ENCODE results near the gene PLXNB1. TPM values are rescaled to one million over a fixed set of nuclear protein-coding genes. Genes with fewer than 3 reads are reported as not detected.
A peak's percentile ranks its signal among the peaks of the same experiment; 100 is the strongest.

Gene PLXNB1
- total and polyA plus RNA-seq, 2 of the 13 experiments (the other 11 are each of a cell fraction or from before 2014, with no cell fraction given): 86.0 to 143 TPM

DNA sequence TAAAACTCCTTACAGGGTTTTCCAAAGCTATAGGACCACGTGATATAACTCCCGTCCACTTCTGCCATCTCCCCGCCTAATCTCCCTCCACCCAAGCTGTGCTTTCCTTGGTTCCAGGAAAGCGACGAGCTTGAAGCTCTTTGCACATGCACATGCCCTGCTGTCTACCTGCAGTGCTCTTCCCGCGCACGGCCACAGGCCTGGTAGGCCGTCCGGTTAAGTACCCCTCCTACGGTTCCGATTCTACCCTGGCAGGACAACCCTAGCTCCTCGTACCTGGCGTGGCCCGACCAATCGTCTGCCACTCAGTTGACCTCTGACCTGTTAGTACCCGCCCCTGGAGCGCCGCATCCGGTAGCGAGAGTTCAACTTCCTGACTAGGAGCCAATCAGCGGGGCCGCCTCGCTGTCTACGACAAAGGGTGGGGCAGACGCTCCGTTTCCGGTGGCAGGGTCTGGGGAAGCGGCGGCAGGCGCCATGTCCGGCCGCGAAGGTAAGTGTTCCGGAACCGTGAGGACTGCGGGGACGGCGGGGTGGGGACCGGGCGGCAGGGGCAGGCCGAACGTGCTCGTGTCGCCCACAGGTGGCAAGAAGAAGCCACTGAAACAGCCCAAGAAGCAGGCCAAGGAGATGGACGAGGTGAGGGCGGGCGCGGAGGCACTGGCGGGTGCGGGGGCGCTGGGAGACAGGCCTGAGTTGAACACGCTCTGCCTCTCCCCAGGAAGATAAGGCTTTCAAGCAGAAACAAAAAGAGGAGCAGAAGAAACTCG, 10.1 kb upstream of the PLXNB1 start, which contains the start of the genes CCDC51 and TMA7 (continued):
- TF ChIP-seq, protein P1, sequence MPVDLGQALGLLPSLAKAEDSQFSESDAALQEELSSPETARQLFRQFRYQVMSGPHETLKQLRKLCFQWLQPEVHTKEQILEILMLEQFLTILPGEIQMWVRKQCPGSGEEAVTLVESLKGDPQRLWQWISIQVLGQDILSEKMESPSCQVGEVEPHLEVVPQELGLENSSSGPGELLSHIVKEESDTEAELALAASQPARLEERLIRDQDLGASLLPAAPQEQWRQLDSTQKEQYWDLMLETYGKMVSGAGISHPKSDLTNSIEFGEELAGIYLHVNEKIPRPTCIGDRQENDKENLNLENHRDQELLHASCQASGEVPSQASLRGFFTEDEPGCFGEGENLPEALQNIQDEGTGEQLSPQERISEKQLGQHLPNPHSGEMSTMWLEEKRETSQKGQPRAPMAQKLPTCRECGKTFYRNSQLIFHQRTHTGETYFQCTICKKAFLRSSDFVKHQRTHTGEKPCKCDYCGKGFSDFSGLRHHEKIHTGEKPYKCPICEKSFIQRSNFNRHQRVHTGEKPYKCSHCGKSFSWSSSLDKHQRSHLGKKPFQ (CRISPR knock-in tag; IDR thresholded peaks at IDR 0.05; ENCODE audit: insufficient replicate concordance): no peak
- no peak; the same call in 1 of the 2 replicates for TF ChIP-seq ZSCAN25 (CRISPR knock-in tag; IDR thresholded peaks at IDR 0.05)
- TF ChIP-seq, protein P2, sequence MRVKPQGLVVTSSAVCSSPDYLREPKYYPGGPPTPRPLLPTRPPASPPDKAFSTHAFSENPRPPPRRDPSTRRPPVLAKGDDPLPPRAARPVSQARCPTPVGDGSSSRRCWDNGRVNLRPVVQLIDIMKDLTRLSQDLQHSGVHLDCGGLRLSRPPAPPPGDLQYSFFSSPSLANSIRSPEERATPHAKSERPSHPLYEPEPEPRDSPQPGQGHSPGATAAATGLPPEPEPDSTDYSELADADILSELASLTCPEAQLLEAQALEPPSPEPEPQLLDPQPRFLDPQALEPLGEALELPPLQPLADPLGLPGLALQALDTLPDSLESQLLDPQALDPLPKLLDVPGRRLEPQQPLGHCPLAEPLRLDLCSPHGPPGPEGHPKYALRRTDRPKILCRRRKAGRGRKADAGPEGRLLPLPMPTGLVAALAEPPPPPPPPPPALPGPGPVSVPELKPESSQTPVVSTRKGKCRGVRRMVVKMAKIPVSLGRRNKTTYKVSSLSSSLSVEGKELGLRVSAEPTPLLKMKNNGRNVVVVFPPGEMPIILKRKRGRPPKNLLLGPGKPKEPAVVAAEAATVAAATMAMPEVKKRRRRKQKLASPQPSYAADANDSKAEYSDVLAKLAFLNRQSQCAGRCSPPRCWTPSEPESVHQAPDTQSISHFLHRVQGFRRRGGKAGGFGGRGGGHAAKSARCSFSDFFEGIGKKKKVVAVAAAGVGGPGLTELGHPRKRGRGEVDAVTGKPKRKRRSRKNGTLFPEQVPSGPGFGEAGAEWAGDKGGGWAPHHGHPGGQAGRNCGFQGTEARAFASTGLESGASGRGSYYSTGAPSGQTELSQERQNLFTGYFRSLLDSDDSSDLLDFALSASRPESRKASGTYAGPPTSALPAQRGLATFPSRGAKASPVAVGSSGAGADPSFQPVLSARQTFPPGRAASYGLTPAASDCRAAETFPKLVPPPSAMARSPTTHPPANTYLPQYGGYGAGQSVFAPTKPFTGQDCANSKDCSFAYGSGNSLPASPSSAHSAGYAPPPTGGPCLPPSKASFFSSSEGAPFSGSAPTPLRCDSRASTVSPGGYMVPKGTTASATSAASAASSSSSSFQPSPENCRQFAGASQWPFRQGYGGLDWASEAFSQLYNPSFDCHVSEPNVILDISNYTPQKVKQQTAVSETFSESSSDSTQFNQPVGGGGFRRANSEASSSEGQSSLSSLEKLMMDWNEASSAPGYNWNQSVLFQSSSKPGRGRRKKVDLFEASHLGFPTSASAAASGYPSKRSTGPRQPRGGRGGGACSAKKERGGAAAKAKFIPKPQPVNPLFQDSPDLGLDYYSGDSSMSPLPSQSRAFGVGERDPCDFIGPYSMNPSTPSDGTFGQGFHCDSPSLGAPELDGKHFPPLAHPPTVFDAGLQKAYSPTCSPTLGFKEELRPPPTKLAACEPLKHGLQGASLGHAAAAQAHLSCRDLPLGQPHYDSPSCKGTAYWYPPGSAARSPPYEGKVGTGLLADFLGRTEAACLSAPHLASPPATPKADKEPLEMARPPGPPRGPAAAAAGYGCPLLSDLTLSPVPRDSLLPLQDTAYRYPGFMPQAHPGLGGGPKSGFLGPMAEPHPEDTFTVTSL (CRISPR knock-in tag; IDR thresholded peaks at IDR 0.05; ENCODE audit: borderline replicate concordance): no peak
- 0 out of 2 replicates have a peak, but pooled peaks have one; percentile 50 for TF ChIP-seq ZNF44 (CRISPR knock-in tag; IDR thresholded peaks at IDR 0.05)
- TF ChIP-seq, protein P3, sequence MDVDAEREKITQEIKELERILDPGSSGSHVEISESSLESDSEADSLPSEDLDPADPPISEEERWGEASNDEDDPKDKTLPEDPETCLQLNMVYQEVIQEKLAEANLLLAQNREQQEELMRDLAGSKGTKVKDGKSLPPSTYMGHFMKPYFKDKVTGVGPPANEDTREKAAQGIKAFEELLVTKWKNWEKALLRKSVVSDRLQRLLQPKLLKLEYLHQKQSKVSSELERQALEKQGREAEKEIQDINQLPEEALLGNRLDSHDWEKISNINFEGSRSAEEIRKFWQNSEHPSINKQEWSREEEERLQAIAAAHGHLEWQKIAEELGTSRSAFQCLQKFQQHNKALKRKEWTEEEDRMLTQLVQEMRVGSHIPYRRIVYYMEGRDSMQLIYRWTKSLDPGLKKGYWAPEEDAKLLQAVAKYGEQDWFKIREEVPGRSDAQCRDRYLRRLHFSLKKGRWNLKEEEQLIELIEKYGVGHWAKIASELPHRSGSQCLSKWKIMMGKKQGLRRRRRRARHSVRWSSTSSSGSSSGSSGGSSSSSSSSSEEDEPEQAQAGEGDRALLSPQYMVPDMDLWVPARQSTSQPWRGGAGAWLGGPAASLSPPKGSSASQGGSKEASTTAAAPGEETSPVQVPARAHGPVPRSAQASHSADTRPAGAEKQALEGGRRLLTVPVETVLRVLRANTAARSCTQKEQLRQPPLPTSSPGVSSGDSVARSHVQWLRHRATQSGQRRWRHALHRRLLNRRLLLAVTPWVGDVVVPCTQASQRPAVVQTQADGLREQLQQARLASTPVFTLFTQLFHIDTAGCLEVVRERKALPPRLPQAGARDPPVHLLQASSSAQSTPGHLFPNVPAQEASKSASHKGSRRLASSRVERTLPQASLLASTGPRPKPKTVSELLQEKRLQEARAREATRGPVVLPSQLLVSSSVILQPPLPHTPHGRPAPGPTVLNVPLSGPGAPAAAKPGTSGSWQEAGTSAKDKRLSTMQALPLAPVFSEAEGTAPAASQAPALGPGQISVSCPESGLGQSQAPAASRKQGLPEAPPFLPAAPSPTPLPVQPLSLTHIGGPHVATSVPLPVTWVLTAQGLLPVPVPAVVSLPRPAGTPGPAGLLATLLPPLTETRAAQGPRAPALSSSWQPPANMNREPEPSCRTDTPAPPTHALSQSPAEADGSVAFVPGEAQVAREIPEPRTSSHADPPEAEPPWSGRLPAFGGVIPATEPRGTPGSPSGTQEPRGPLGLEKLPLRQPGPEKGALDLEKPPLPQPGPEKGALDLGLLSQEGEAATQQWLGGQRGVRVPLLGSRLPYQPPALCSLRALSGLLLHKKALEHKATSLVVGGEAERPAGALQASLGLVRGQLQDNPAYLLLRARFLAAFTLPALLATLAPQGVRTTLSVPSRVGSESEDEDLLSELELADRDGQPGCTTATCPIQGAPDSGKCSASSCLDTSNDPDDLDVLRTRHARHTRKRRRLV (CRISPR knock-in tag; IDR thresholded peaks at IDR 0.05): peak; percentile 36; the same call in 1 of the 2 replicates
- TF ChIP-seq ZFYVE20 (CRISPR knock-in tag; IDR thresholded peaks at IDR 0.05; ENCODE audit: borderline replicate concordance, low read depth): 0 out of 2 replicates have a peak, but pooled peaks have one; percentile 26
- TF ChIP-seq NFYC (CRISPR knock-in tag; IDR thresholded peaks at IDR 0.05): peak; percentile 98
- TF ChIP-seq, protein P4, sequence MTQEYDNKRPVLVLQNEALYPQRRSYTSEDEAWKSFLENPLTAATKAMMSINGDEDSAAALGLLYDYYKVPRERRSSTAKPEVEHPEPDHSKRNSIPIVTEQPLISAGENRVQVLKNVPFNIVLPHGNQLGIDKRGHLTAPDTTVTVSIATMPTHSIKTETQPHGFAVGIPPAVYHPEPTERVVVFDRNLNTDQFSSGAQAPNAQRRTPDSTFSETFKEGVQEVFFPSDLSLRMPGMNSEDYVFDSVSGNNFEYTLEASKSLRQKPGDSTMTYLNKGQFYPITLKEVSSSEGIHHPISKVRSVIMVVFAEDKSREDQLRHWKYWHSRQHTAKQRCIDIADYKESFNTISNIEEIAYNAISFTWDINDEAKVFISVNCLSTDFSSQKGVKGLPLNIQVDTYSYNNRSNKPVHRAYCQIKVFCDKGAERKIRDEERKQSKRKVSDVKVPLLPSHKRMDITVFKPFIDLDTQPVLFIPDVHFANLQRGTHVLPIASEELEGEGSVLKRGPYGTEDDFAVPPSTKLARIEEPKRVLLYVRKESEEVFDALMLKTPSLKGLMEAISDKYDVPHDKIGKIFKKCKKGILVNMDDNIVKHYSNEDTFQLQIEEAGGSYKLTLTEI (CRISPR knock-in tag; conservative IDR thresholded peaks at IDR 0.05): no peak
- TF ChIP-seq, protein P5, sequence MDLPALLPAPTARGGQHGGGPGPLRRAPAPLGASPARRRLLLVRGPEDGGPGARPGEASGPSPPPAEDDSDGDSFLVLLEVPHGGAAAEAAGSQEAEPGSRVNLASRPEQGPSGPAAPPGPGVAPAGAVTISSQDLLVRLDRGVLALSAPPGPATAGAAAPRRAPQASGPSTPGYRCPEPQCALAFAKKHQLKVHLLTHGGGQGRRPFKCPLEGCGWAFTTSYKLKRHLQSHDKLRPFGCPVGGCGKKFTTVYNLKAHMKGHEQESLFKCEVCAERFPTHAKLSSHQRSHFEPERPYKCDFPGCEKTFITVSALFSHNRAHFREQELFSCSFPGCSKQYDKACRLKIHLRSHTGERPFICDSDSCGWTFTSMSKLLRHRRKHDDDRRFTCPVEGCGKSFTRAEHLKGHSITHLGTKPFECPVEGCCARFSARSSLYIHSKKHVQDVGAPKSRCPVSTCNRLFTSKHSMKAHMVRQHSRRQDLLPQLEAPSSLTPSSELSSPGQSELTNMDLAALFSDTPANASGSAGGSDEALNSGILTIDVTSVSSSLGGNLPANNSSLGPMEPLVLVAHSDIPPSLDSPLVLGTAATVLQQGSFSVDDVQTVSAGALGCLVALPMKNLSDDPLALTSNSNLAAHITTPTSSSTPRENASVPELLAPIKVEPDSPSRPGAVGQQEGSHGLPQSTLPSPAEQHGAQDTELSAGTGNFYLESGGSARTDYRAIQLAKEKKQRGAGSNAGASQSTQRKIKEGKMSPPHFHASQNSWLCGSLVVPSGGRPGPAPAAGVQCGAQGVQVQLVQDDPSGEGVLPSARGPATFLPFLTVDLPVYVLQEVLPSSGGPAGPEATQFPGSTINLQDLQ (CRISPR knock-in tag; IDR thresholded peaks at IDR 0.05): peak; percentile 81; the same call in 1 of the 2 replicates

All from HepG2 (cell line).